Hindlimb muscle (tissue), 1 donor: Measurements from ENCODE around the gene SCUBE3. TPM values are rescaled to one million over a fixed set of nuclear protein-coding genes. Genes with fewer than 3 reads are reported as not detected.

Experiments used
- DNase-seq: peaks from one replicate; pipeline ENCODE4 v3.0.0-alpha.2; 2013
- polyA plus RNA-seq: library from polyadenylated mRNA; unstranded; fragments of 120-200 nt; gene quantifications from one replicate; pipeline ENCODE4 v1.2.1, GENCODE V29; 2013; ENCODE audit not compliant: insufficient read length

The SCUBE3 gene
- polyA plus RNA-seq, 1 donor: 1.1 TPM

- DNase-seq: peak; percentile 48
These were observed 27.4 kb downstream of the SCUBE3 start for GRCh38 chr6:35240838-35241801.

DNA sequence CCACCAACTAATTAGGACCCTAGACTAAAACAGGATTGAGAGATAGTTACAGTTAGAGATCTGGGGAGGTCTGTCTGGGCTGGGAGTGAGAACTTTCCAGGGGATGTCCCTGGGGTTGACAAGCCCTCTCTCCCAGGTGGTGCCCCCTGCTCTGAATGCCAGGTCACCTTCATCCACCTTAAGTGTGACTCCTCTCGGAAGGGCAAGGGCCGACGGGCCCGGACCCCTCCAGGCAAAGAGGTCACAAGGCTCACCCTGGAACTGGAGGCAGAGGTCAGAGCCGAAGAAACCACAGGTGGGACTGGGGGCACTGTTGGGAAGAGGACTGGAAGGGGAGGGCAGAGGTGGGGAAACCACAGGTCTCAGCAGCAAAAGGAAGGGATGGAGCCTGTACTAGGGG, 28.7 kb downstream of the SCUBE3 start:
- DNase-seq: no peak

DNA sequence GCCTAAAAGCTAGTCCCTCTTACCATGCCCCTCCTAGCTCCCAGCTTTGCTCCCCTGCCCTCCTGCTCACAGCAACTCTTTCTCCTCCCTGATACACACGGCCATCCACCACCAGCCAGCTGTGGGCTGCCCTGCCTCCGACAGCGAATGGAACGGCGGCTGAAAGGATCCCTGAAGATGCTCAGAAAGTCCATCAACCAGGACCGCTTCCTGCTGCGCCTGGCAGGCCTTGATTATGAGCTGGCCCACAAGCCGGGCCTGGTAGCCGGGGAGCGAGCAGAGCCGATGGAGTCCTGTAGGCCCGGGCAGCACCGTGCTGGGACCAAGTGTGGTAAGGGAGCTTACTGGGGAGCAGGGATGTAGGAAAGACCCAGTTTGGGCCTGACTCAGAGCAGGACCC, 29.1 kb downstream of the SCUBE3 start:
- no peak for DNase-seq

- no peak for DNase-seq
These were observed 29.7 kb downstream of the SCUBE3 start for GRCh38 chr6:35243386-35243958.

- DNase-seq: no peak
These were observed 30.8 kb downstream of the SCUBE3 start for GRCh38 chr6:35244551-35244950.

DNA sequence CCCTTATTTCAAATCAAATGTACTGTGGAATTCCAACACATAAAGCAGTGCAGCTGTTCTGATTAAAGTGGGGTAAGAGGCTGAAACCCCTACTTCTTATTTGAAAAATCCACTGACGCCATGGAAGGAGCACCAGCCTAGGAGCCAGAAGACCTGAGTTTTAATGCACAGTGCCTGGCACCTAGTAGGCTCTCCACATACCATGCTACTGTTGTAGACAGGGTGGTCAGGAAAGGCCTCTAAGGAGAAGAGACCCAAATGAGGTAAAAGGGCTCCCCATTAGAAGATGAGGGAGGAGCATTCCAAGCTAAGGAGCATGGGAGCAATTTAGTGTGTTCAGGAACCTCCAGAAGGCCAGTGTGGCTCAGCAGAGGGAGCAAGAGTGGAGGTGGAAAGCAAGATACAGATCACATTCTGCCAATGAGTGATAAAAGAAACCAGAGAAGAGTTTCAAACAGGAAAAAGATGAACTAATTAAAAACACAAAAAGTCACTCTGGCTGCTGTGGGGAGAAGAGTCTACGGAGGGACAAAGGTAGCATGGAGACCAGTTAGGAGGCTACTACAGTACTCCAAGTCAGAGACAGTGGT, 34.0 kb downstream of the SCUBE3 start:
- no peak for DNase-seq

GRCh38 chr6:35248300-35248699, 34.5 kb downstream of the SCUBE3 start:
- no peak for DNase-seq

GRCh38 chr6:35248965-35249364, 35.2 kb downstream of the SCUBE3 start:
- DNase-seq: no peak

DNA sequence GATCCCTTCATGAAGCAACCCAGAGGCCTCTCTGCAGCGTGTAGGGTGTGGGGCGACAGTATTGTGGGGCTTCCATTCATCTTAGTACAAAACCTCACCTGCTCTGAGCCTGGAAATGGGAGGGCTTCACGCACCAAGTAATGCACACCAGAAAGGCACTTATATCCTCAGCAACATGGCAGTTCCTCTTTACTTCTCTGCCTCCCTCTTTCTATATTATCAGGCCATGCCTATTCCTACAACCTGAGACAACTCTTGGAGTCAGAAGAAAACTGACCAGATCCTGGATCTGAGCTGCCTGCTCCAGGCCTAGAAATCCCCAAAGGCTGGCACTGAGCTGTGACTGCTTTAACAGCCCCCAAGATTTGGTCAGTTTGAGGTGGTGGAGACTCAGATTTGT, 38.2 kb downstream of the SCUBE3 start:
- DNase-seq: no peak

DNA sequence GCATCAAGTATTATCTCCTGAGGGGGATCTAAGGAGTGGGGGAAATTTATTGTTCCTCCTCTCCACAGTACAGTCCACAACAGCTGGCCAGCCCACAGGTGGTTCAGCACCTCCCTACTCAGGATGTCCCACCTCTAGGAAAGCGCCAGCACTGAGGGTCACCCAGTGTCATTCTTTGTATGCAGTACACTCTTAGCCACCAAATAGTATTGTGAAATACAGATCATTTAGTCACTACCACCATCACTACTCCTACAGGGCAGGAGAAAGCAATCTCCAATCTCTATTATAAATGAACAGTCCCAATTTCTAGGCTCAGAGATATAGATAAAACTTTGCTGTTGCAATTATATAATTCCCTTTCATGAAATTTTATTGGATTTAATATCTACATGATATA, 39.5 kb downstream of the SCUBE3 start:
- DNase-seq: no peak

- no peak for DNase-seq
These were observed 44.6 kb downstream of the SCUBE3 start for GRCh38 chr6:35258336-35258735.

DNA sequence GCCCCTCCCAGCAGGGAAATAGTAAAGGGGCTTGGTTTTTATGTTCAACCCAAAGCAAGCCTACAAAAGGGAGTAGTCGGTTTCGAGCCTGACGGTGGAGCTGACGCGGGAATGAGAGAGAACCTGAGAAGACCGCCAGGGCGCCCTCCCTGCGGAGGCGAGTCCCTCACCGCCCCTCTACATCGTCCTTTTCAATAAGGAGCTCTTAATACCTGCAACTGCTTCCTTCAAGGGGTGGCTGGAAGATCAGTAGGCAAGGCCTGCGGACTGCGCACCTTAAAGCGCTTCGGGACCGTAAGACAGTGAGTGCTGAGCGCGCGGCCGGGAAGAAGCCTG, 45.1 kb downstream of the SCUBE3 start:
- DNase-seq: no peak

GRCh38 chr6:35259194-35259947, 45.6 kb downstream of the SCUBE3 start, which contains the start of gene ZNF76:
Gene ZNF76 (plus strand): TSS chr6:35259735. CDS start chr6:35281152, 21,417 bp downstream.
- peak; percentile 98 for DNase-seq

DNA sequence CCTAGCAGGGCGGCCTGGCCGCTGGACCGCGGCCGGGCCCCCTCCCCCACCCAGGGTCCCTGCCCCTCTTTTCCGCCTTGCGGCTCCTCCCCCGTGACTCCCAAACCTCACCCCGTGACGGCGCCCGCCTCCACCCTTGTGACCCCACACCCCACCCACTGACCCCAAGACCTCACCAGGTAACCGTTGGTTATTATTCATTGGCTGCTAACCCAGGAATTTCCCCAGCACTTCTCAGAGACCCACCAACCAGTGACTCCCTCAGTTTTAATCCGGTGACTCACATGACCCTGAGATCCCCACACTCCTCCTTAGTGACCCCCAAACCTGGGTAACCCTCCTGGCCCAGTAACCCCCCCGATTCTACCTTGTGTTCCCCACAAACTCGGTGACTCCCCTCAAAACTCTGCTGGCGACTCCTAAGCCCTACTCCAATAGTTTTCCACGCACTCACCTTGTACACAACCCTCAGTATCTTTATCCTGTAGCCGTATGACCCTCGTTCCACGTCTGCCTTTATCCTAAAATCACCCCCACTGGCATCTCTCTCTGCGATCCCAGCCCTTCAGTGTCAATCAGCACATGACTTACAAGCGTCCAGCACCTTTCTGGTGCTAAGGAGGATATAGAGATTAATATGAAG, 46.3 kb downstream of the SCUBE3 start:
- DNase-seq: peak; percentile 54

DNA sequence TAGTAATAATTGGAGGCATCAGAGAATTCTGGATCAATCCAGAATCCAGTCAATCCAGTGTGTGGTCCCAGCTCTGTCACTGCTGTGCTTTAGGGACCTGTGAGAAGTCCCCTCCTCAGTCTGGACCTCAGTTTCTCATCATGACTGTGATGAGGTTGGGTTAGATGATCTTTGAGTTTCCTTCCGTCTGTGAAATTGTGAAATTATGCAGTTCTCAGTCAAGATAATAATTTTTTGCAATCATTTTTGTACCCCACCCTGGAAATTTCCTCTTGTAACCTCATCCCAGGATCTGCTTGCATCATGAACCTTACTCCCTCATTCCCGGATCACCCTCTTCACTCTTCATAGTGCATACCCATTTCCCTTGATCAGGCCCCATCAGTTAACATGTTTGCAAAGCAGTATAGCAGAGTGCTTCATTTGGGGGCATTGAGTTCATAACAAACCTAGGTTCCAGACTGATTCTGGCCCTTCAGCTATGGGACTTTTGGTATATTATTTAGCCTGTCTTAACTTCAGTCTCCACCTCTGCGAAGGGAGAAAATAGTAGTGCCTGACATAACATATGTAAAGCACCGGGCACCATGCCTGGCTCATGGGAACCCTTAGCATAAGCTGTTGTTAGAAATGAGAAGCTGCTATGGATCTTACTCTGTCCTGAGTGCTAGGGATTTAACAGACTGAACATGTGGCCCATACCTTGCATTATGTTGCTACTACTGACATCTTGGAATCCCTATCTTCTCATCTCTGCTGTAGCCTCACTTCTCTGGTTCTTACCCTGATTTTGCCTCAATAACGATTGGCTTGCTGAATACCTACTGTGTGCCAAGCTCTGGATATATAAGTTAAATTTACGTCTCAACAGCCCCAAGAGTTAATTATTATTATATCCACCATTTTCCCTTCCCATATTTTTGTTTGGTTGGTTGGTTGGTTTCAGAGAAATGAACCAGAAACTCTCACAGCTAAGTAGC, 47.1 kb downstream of the SCUBE3 start:
- no peak for DNase-seq

GRCh38 chr6:35262596-35262995, 48.8 kb downstream of the SCUBE3 start:
- no peak for DNase-seq

DNA sequence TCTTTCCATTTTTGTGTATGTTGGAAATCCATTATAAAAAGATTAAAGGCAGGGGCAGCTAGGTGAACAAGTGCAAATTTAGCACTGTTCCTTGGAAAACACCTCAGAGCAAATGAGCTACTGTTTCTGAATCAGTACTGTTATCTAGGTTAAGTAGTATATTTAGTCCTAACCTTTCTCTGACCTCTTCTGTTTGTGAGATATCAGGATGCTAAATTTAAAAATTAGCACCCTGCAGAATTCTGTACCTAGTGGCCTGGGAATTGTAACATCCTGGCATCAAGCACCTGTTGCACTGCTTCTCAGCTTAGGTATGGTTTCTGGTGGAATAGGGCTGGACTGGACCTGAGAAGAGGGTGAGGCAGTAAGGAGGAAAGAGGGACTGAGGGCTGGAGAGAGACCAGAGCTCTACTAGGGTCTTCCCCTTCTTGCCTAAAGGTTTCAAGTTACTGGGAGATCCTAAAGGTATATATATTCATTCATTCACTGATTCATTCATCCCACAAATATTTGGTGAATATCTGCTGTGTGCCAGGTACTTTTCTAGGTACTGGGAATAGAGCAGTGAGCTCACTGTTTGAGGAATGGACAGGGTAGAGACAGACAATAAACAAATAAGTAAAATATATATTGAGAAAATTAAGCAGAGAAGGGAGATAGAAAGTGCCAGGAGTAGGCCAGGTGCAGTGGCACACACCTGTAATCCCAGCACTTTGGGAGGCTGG, 51.0 kb downstream of the SCUBE3 start:
- DNase-seq: no peak

DNA sequence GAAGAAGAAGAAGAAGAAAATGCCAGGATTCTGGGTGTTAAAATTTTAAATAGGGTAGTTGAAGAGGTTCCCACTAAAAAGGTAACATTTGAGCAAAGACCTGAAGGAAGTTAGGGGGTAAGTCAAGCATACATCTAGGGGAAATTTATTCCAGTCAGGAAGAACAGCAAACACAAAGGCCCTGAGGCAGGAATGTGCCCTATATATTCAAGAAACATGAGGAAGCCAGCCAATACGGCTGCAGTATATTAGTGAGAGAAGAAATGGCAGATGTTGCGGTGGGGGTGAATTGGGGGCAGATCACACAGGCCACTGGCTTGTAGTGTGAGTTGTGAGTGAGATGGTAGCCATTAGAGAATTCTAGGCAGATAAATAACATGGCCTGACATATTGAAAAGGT, 51.8 kb downstream of the SCUBE3 start:
- DNase-seq: no peak

- no peak for DNase-seq
These were observed 53.7 kb downstream of the SCUBE3 start for GRCh38 chr6:35267446-35267845.

GRCh38 chr6:35267897-35268296, 54.1 kb downstream of the SCUBE3 start:
- DNase-seq: no peak
